Cardiac muscle cell (in vitro differentiated cells and primary cell): ENCODE results near the gene GPR31. TPM values are rescaled to one million over a fixed set of nuclear protein-coding genes. Genes with fewer than 3 reads are reported as not detected.

ENCODE experiments used
- DNase-seq, 2 donors: peaks; one replicate each; pipeline versions ENCODE4 v3.0.0 to v3.0.0-alpha.2; 2010 to 2017; ENCODE audit warnings: low read depth in 1 of 2, low spot score in 1 of 2
- H3K27ac ChIP-seq: fragments of 200-600 bp; sonication (generic); 2 replicates; pipeline ENCODE4 v1.5.1; 2016
- H3K27me3 ChIP-seq: fragments of 200-600 bp; sonication (generic); 2 replicates; pipeline ENCODE4 v1.6.0; 2016; ENCODE audit warnings: control low read depth
- H3K36me3 ChIP-seq: fragments of 200-600 bp; sonication (generic); 2 replicates; pipeline ENCODE4 v1.5.1; 2016; ENCODE audit warnings: control low read depth
- H3K4me1 ChIP-seq: fragments of 200-600 bp; sonication (generic); 2 replicates; pipeline ENCODE4 v1.8.1; 2017; ENCODE audit warnings: low read depth, mild to moderate bottlenecking, mixed run types
- H3K4me3 ChIP-seq: fragments of 200-600 bp; sonication (generic); 2 replicates; pipeline ENCODE4 v1.5.1; 2016; ENCODE audit warnings: mild to moderate bottlenecking
- H3K9me3 ChIP-seq: fragments of 200-600 bp; sonication (generic); 2 replicates; pipeline ENCODE4 v1.5.1; 2017; ENCODE audit warnings: low read depth, mild to moderate bottlenecking, control low read depth
- CTCF ChIP-seq: IDR thresholded peaks from 2 replicates; pipeline ENCODE4 v1.5.1; 2012; ENCODE audit warnings: low read depth, mild to moderate bottlenecking, low read length
- polyA plus RNA-seq: library from polyadenylated mRNA; unstranded; fragments of >200 nt; fragmentation: Nextera tagmentation; extraction: Ambion mirVana; gene quantifications from 2 replicates; pipeline ENCODE4 v1.2.1, GENCODE V29; 2016
- total RNA-seq: library from RNA; depleted of rRNA; stranded (reverse); fragments of >200 nt; gene quantifications from 2 replicates; pipeline ENCODE4 v1.2.3, GENCODE V29; 2016

Gene GPR31
- total and polyA plus RNA-seq, 2 experiments from 2014 or later: not detected

GRCh38 chr6:167165858-167166471, 8.2 kb upstream of the GPR31 start:
- TF ChIP-seq CTCF: no peak
- no peak for DNase-seq
- peaks cover 8% of the 10 kb centered on the region for H3K27me3 ChIP-seq

GRCh38 chr6:167164261-167164660, 6.5 kb upstream of the GPR31 start:
- H3K36me3 ChIP-seq: no peaks in the 10 kb centered on the region
- no peak for TF ChIP-seq CTCF
- no peak overlapping the region for H3K4me3 ChIP-seq
- DNase-seq: no peak
- H3K9me3 ChIP-seq: no peaks in the 10 kb centered on the region
- no peak overlapping the region for H3K27ac ChIP-seq
- H3K27me3 ChIP-seq: peaks cover 8% of the 10 kb centered on the region
- no peaks in the 10 kb centered on the region for H3K4me1 ChIP-seq

More at GRCh38 chr6:167165858-167166471, 8.2 kb upstream of the GPR31 start:
- Histone ChIP-seq H3K27ac (no peak overlapping the region), H3K9me3 (no peaks in the 10 kb centered on the region), H3K4me1 (no peaks in the 10 kb centered on the region), H3K4me3 (no peak overlapping the region), H3K36me3 (no peaks in the 10 kb centered on the region)

- TF ChIP-seq CTCF: no peak
- Histone ChIP-seq H3K36me3 (no peaks in the 10 kb centered on the region), H3K4me1 (no peaks in the 10 kb centered on the region), H3K9me3 (no peaks in the 10 kb centered on the region), H3K27me3 (peaks cover 8% of the 10 kb centered on the region), H3K27ac (no peak overlapping the region), H3K4me3 (no peak overlapping the region)
- DNase-seq: no peak
These were observed 5.8 kb upstream of the GPR31 start for GRCh38 chr6:167163476-167164011.

GRCh38 chr6:167162591-167162990, 4.8 kb upstream of the GPR31 start:
- Histone ChIP-seq H3K4me1 (no peaks in the 10 kb centered on the region), H3K4me3 (no peak overlapping the region), H3K9me3 (no peaks in the 10 kb centered on the region), H3K27ac (no peak overlapping the region), H3K36me3 (no peaks in the 10 kb centered on the region), H3K27me3 (peaks cover 11% of the 10 kb centered on the region)
- TF ChIP-seq CTCF: no peak
- DNase-seq: no peak

GRCh38 chr6:167161851-167162467, 4.2 kb upstream of the GPR31 start:
- peaks cover 17% of the 10 kb centered on the region for H3K27me3 ChIP-seq
- no peak overlapping the region for H3K27ac ChIP-seq
- no peak overlapping the region for H3K4me3 ChIP-seq
- no peaks in the 10 kb centered on the region for H3K4me1 ChIP-seq
- H3K9me3 ChIP-seq: no peaks in the 10 kb centered on the region
- no peak for DNase-seq
- no peaks in the 10 kb centered on the region for H3K36me3 ChIP-seq
- no peak for TF ChIP-seq CTCF
